ENCODE measurements around the gene TAC3. TPM values are rescaled to one million over a fixed set of nuclear protein-coding genes. Genes with fewer than 3 reads are reported as not detected.

TAC3 gene
- total RNA-seq, 1 experiment from 2014 or later = 6.2 TPM

- Histone ChIP-seq H3K23ac (ENCODE audit: insufficient read length, low read depth, low read length) (no peak within 1 kb of the TSS), H3K4ac (ENCODE audit: low read depth, low read length) (no peak within 1 kb of the TSS), H3K14ac (ENCODE audit: insufficient read depth, low read length) (peak within 1 kb of the TSS; percentile 52; the same call in 1 of the 2 replicates), H4K8ac (replicated peaks; ENCODE audit: insufficient read length, low read depth, low read length) (no peak within 1 kb of the TSS), H3K27ac (ENCODE audit: insufficient read length, low read depth, low read length) (no peak within 1 kb of the TSS), H4K5ac (ENCODE audit: insufficient read length, low read depth, low read length) (no peak within 1 kb of the TSS), H3K9me3 (ENCODE audit: control insufficient read depth, low read depth, low read length) (no peaks in the 10 kb centered on the region), H3K23me2 (ENCODE audit: insufficient read length, low read depth, low read length, poor library complexity, severe bottlenecking) (no peaks in the 10 kb centered on the region), H4K91ac (ENCODE audit: insufficient read length, low read depth, low read length) (no peak within 1 kb of the TSS), H3K79me2 (ENCODE audit: insufficient read depth, low read length) (no peaks in the 10 kb centered on the region; the same call in 1 of the 2 replicates), H3K4me2 (ENCODE audit: insufficient read depth, insufficient read length, low read length) (peak within 1 kb of the TSS; percentile 60), H3K27me3 (ENCODE audit: insufficient read depth, low read length) (no peaks in the 10 kb centered on the region), H2AK5ac (ENCODE audit: insufficient read length, low read length) (no peak within 1 kb of the TSS), H3K18ac (ENCODE audit: insufficient read length, low read depth, low read length) (peak within 1 kb of the TSS; percentile 60), H4K20me1 (ENCODE audit: control insufficient read depth, insufficient read depth, insufficient read length) (no peaks in the 10 kb centered on the region), H3T11ph (ENCODE audit: low read length) (no peak within 1 kb of the TSS), H3K56ac (ENCODE audit: insufficient read length, low read depth, low read length) (no peak within 1 kb of the TSS), H2BK20ac (ENCODE audit: low read depth, low read length, poor library complexity, severe bottlenecking) (no peak within 1 kb of the TSS), H2AFZ (ENCODE audit: low read length) (no peak within 1 kb of the TSS), H2BK120ac (ENCODE audit: low read depth, low read length, poor library complexity, severe bottlenecking) (no peak within 1 kb of the TSS), H3K79me1 (ENCODE audit: insufficient read depth, low read depth, low read length, poor library complexity, severe bottlenecking) (peaks cover 5% of the 10 kb centered on the region), H2BK12ac (ENCODE audit: insufficient read length, low read depth, low read length) (no peak within 1 kb of the TSS), H3K9ac (ENCODE audit: extremely low read depth, insufficient read length, low read length) (peak within 1 kb of the TSS; percentile 77), H2BK5ac (ENCODE audit: insufficient read length, low read length) (no peak within 1 kb of the TSS), H3K4me1 (ENCODE audit: insufficient read depth, low read length) (peaks cover 11% of the 10 kb centered on the region; the same call in 1 of the 2 replicates), H2BK15ac (ENCODE audit: low read depth, low read length) (no peak within 1 kb of the TSS)
- Mint-ChIP-seq H3K36me3 (ENCODE audit: insufficient read depth in 1 of 3, low read depth in 3 of 3) (peaks cover 19 to 36% (median 34%) of the 10 kb centered on the region in 3 experiments; a peak in 6 of 7 replicates), H3K4me3 (peak within 1 kb of the TSS; percentile 91 to 93), H3K4me1 (peaks cover 45 to 51% of the 10 kb centered on the region in 2 experiments), H3K9me3 (no peaks in the 10 kb centered on the region), H3K27ac (peak within 1 kb of the TSS in 2 of 3 experiments; percentile 12 to 74; a peak in 5 of 7 replicates), H3K27me3 (ENCODE audit: low read depth) (no peaks in the 10 kb centered on the region; the same call in 1 of the 2 replicates)
- WGBS (ENCODE audit: extremely low coverage, insufficient read length, low lambda C conversion rate) = no CpG with 5 or more reads among the region's 94 CpGs
- TF ChIP-seq, protein P1, sequence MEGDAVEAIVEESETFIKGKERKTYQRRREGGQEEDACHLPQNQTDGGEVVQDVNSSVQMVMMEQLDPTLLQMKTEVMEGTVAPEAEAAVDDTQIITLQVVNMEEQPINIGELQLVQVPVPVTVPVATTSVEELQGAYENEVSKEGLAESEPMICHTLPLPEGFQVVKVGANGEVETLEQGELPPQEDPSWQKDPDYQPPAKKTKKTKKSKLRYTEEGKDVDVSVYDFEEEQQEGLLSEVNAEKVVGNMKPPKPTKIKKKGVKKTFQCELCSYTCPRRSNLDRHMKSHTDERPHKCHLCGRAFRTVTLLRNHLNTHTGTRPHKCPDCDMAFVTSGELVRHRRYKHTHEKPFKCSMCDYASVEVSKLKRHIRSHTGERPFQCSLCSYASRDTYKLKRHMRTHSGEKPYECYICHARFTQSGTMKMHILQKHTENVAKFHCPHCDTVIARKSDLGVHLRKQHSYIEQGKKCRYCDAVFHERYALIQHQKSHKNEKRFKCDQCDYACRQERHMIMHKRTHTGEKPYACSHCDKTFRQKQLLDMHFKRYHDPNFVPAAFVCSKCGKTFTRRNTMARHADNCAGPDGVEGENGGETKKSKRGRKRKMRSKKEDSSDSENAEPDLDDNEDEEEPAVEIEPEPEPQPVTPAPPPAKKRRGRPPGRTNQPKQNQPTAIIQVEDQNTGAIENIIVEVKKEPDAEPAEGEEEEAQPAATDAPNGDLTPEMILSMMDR (conservative IDR thresholded peaks at IDR 0.05) = peak; percentile 60
- DNase-seq = peak; percentile 75
These were observed 10.1 kb downstream of the TAC3 start, which contains the start of gene ZBTB39 for GRCh38 chr12:57005980-57006808. Gene ZBTB39, minus strand, starts transcription at chr12:57006546. Its CDS starts 1,629 bp downstream, at chr12:57004917.

Data from H9 (cell line).